SW 1271 (cell line): Measurements from ENCODE around the gene HHIPL1.

Experiments used
- DNase-seq, 2 experiments: peaks; one replicate each; lab custom pipeline; 2025; lab: John Stamatoyannopoulos, UW

The HHIPL1 gene

DNA sequence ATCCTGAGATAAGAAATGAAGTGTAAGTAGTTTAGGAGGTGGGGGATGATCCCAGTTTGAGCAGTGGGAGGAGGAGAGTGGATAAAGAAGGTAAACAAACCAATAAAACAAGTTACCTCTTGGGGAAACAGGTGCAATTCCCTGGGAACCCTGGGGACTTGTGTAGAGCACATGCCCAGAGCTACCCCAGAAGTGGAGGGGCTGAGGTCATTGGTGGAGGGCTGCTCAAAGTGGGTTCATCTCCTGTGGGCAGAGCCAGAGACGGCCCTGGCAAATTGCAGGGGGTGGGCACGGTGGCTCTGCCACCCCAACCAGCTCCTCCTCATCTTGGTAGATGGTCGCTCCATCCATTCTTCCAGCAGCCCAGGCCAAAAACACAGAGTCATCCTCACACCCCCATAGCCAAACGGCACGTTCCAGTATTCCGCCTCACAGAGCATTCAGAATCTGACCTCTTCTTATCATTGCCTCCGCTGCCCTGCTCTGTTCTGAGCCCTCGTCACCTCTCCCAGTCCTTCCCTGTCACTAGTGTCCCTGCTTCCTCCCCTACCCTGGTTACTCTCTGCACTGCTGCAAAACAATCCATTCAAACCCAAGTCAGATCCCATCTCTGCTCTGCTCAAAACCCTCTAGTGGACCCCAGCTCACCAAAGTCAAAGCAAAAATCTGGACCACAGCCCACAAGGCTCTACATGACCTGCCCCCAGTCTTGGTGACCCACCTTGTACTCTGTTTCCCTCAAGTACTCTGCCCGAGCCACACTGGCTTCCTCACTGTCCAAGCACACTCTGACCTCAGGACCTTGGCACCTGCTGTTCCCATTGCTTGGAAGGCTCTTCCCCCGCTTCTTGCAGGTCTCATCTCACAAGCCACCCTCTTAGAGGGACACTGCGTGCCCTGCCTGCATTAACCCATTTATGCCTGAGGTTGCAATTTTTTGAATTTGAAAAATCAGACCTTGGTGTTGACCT, 44.6 kb downstream of the HHIPL1 start:
- no peak for DNase-seq

DNA sequence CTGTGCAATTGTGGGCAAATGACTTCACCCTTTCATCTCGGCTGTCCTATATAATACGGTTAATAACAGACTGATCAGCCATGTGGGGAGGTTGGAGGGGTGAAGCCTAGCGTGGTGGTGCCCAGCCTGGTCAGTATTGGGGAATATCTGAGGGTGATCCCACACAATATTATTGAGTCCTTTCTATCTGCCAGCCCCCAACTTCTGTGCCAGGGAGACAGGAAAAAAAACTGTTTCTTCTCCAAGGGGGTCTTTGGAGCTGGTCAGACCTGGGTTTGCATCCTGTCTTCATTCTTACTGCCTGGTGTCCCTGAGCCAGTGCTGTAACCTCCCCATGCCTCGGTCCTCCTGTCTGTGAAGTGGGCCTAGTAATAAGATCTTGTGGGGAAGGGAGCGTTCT, 45.7 kb downstream of the HHIPL1 start:
- DNase-seq = no peak

DNA sequence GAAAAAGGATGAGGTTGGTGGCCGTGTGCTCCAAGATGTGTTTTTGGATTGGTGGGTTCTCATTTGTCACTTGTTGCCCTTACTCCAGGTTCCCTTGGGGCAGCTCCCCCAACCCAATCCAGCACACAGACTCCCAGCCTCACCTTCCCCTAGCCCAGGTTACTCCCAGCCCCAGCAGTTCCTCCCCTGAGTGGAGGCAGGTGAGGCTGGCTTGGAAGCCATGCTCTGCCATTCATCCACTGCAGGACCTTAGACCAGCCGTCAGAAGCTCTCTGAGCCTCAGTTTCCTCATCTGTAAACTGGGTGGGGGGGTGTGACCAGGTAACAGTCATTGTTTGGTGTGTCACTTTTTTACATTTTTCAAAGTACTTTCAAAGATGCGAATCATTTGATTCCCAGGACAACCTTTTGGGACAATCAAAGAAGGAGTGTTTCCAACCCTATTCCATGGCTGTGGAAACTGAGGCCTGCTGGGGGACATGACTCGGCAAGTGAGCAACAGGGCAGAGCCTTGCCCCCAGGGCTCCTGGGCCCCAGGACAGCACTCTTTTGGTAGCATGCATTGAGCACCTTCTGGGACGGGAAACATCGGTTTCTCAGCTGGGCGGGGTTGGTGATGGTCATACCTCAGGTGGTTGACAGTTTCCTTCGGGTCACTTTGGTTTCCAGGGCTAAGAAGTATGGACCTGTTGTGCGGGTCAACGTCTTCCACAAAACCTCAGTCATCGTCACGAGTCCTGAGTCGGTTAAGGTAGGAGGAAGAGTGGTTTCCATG, 46.4 kb downstream of the HHIPL1 start:
- no peak for DNase-seq

DNA sequence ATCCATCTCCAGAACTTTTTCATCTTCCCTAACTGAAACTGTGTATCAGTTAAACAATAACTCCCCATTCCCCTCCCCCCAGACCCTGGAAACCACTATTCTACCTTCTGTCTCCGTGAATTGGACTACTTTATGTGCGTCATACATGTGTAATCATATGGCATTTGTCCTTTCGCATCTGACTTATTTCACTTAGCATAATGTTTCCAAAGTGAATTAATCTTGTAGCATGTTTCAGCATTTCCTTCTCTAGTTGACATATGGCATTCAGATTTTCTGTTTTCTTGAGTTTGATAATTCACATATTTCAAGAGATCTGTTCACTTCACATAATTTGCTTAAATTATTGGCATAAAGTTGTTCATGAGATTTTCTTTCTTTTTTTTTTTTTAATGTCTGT, 49.0 kb downstream of the HHIPL1 start:
- DNase-seq = no peak

DNA sequence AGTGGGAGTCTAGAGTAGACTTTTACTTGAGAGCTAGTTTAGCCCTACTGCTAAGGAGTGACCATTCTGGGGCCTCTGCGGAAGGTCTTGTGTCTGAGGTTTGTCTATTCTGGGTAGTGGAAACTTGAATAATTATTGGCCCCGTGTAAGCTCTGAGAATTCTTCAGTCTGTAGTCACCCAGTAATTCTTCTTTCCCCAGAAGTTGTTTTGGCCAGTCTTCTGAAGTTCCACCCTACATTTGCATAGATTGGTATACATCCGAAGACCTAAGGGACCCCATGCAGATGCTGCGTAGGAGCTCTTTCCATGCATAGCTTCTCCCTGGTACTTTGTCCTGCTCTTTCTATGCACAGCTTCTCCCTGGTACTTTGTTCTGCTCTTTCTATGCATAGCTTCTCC, 52.0 kb downstream of the HHIPL1 start:
- DNase-seq = no peak

DNA sequence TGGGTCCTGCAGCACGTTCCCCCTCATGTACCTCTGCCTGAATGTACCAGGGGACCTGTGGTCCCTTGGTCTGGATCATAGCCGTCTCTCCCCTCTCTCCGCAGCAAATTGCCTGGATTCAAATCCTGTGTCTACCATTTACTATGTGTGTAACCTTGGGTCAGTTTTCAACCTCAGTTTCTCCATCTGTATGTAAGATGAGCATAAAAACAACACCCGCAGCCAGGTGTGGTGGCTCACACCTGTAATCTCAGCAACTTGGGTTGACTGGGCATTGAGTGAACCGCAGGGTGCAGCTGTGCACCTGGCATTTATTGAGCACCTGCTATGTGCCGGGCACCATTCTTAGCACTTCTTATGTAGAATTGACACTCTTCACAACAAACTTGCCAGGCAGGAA, 53.3 kb downstream of the HHIPL1 start:
- DNase-seq = no peak

DNA sequence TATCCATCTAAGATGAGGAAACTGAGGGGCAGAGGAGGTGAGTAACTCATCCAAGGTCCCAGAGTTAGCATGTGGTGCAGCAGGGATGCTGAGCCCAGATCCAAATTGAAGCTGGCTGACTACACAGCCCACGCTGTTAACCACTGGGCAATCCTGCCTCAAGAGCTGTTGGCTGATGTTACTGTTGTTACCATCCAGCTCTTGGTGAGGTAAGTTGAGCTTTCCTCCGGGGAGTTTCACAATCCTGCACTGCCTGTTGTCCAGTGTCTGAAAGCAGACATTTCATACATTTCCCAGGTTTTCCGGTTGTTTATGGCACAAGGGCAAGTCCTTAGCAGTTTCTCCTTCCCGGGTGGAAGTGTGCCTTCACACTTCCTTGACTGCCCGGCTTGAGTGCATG, 53.7 kb downstream of the HHIPL1 start:
- no peak for DNase-seq

DNA sequence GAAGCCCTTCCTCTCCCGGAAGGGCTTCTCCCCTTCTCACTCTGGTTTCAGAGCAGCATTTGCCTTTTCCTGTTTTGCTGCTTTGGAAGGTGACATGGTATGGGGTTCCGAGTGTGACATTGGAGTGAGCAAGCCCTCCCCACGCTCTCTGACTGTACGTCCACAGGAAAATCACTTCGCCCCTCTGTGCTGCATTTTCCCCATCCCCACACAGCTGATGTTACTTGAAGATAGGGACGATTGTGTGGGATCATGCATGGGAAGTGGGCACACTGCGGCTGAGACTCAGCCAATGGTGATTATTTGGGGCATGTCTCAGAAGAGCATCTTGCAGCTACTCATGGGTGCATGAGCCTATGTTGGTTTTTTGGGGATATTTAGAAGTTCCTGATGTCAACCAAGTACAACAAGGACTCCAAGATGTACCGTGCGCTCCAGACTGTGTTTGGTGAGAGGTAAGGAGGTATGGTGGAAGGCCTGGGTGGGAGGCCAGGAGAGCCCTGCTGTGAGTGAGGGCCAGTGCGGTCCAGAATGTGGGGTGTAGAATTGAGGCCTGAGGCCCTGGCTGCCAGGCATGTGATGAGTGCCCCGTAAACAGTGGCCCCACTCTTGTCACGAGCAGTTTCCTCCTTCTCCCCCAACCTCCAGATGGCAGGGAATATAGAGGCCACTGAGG, 54.3 kb downstream of the HHIPL1 start:
- DNase-seq = no peak

DNA sequence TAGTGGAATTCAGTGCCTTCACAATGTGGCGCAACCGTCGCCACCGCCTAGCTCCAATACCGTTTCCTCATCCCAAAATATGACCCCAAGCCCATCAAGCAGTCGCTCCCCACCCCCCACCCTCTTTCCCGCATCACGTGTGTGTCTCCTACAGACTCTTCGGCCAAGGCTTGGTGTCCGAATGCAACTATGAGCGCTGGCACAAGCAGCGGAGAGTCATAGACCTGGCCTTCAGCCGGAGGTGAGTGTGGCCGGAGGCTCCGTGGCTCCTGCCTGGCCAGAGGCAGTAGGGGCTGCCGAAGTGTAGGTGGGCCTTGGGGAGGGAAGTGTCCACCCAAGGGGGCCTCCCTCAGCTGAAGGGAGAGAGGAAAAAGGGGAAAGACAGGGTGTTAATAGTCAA, 54.9 kb downstream of the HHIPL1 start:
- DNase-seq = no peak

DNA sequence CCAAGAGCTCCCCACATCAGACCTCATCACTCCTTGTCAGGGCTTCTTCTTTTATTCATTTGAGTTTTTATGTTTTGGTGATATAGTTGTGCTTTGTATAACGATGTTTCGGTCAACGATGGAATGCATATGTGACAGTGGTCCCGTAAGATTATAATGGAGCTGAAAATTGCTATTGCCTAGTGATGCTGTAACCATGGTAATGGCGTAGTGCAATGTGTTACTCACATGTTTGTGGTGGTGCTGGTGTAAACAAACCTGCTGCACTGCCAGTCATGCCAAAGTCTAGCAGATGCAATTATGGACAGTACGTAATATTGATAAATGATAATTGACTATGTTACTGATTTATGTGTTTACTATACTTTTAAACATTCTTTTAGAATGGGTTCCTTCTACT, 55.5 kb downstream of the HHIPL1 start:
- DNase-seq = no peak

DNA sequence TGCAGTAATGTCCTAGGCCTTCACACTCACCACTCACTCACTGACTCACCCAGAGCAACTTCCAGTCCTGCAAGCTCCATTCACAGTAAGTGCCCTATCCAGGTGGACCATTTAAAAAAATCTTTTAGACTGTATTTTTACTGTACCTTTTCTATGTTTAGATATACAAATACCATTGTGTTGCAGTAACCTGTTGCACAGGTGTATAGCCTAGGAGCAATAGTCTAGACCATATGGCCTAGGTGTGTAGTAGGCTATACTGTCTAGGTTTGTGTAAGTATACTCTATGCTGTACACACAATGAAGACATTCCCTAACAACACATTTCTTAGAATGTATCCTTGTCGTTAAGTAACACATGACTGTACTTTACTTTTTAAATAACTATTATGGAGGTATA, 56.3 kb downstream of the HHIPL1 start:
- no peak for DNase-seq

DNA sequence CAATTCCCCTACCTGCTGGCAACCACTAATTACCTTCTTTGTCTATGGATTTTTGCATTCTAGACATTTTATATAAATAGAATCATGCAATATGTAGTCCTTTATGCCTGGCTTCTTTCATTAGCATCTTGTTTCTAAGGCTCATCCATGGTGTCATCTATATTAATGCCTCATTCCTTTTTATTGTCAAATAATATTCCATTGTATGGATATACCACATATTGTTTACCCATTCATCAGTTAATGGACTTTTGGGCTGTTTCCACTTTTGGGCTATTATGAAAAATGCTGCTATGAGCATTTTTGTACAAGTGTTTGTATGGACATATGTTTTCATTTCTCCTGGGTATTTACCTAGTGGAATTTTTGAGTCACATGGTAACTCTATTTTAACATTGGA, 57.2 kb downstream of the HHIPL1 start:
- DNase-seq = no peak

DNA sequence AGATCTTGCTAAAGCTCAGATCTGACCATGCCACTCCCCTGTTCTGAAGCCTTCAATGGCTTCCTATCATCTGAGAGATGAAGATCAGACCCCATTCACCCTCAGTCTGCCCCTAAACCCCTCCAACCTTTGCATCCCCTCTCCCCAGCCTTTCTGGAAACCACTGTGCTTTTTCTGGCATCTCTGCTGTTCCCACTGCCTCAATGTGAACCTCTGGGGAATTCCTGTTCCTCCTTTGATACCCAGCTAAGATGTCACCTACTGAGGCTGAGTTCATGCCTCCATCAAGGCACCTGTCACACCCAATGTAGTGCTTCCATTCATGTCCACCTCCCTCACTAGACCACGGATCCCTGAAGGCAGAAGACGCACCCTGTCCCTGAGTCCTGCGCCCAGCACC, 58.5 kb downstream of the HHIPL1 start:
- no peak for DNase-seq

DNA sequence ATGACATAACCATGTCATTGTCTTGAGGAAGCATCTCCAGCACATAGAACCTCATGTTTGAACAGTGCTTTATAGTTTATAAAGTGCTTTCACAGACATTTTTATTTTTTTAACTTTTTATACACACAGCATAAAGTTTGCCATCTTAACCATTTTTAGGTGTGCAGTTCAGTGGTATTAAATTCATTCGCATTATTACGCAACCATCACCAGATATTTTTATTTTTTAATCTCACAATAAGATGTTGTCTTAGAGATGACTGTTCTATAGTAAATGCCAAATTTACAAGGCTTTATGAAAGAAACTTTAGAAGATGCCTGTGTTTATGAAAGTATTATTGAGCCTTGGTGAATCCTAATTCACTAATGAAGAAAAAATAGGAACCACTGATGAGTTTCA, 59.1 kb downstream of the HHIPL1 start:
- no peak for DNase-seq

DNA sequence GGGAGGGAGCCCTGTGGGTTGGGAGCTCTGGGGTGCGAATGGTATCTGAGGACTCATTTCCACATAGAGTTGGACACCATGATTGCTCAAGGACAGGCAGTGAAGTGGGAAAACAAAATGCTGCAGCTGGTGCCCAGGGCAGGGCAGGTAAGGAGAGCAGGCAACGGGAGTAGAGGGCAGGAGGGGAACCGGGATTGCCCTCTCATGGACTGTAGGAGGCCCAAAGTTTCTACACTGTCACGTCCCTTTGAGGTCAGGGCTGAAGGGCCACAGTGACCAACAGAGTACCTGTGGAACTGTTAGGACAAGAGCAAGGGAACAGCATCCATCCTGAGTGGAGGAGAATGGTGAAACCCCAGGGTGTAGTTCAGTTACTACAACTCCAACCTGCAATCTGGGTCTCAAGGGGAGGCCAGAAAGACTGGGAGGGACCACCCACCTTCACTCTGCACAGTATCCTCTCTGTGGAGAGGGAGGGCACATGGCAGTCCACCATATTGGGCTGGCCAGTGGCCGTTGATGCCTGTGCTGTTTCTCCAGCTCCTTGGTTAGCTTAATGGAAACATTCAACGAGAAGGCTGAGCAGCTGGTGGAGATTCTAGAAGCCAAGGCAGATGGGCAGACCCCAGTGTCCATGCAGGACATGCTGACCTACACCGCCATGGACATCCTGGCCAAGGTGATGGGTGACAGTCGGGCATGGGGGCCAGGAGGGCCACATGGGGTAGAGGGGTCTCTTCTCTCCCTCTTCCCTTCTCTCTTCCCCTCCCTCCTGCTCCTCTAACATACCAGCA, 61.4 kb downstream of the HHIPL1 start:
- DNase-seq = no peak

DNA sequence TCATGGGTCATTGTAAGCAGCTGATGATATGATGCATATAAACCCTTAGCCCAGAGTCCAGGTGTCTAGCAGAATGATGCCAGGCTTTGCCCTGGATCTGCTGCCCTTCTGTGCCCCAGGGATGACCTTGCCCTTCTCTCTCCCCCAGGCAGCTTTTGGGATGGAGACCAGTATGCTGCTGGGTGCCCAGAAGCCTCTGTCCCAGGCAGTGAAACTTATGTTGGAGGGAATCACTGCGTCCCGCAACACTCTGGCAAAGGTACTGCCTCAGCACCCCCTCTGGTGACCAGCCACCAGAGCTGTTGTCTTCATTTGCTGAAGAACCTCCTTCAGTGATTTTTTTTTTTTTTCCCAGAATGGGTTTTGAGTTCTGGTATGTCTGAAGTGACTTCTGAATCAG, 62.5 kb downstream of the HHIPL1 start:
- DNase-seq = no peak

DNA sequence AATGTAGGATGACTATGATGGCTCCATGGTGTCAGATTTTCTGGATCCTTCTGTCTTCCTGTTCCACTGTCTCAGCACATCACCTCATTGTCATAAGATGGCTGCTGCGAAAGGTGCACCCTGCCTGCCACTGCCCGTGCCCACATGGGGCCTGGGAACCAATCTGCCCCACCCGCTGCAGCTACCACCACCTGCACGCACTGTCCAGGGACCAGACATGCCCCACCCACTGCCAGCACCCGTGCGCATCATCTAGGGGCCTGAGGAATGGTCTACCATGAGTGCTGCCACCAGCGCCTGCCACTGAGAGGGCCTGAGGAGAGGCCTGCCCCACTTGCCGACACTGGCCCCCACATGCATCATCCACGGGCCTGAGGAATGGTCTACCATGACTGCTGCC, 63.0 kb downstream of the HHIPL1 start:
- DNase-seq = no peak

DNA sequence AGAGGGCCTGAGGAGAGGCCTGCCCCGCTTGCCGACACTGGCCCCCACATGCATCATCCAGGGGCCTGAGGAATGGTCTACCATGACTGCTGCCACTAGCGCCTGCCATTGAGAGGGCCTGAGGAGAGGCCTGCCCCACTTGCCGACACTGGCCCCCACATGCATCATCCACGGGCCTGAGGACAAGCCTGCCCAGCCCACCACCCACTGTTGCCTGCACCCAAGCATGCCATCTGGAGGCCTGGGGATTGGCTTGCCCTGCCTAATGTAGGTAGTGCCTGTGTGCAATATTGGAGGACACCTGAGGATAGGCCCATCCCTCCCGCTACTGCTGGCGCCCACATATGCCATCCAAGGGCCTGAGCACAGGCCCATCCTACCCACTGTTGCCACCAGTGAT, 63.5 kb downstream of the HHIPL1 start:
- DNase-seq = no peak

DNA sequence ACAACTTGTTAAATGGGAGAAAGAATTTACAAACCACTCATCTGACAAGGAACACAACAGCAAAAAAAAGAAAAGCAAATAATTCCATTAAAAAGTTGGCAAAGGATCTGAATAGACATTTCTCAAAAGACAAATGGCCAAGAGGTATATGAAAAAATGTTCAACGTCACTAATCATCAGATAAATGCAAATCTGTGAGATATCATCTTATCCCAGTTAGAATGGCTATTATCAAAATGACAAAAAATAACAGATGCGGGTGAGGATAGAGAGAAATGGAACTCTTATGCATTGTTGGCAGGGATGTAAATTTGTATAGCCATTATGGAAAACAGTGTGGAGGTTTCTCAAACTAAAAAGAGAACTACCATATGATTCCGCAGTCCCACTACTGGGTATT, 69.0 kb downstream of the HHIPL1 start:
- no peak for DNase-seq

DNA sequence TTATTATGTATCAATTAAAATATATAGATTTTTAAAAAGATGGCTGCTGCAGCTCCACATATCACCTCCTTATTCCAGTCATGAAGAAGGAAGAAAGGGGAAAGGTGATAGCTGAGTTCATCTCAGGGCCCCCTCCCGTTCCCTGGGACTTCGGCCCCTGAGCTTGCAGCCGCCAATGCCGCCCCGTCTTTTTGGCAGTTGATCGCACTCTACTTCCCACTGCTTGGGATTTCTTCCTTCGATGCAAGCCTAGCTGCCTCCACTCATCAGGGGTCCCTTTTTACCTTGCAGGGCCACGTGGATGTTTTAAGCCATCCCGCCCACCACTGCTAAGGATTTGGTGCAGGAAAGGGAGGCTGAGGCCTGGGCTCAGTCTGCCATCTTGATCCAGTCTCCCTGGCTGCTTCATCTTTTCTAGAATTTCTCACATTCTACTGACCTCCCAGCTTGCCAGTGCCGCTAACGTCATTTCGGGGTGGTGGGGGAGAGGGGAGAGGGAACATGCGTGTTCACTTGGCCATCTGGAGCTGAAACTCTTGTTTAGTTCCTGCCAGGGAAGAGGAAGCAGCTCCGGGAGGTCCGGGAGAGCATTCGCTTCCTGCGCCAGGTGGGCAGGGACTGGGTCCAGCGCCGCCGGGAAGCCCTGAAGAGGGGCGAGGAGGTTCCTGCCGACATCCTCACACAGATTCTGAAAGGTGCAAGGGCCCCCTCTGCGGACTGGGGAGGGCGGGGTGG, 70.5 kb downstream of the HHIPL1 start:
- DNase-seq = no peak
